GM19324 (cell line): ENCODE data around the gene RXFP1.
"Not testable (repeated sequence)": the region's sequence is repeated elsewhere in the genome, so short reads cannot be mapped to it uniquely, and the experiment has no call there.

Experiments
- ATAC-seq: cut with Tn5 transposase; IDR thresholded peaks from one replicate; pipeline ENCODE4 v1.9.1; 2021; ENCODE audit warnings: mild to moderate bottlenecking, moderate library complexity; ENCODE audit not compliant: unreplicated experiment, low FRiP score

The RXFP1 gene

DNA sequence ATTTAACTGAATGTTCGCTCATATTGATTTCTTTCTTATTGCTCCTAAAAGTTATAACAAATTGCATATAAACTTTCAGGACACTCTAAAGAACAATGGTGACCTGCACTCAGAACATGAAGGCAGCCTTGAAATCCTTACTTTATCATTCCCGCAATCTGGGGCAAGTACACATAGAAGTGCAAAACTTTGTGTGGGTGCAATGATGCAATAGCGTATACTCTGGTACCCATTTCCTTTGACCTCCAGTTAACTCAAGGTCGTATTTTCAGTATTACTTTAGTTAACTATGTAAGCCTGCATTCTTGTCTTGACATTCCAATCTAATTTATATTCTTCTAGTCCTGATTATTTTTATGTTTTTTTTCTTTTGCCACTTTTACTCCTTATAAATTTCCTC is 85.3 kb downstream of the RXFP1 start:
- ATAC-seq, result no peak

DNA sequence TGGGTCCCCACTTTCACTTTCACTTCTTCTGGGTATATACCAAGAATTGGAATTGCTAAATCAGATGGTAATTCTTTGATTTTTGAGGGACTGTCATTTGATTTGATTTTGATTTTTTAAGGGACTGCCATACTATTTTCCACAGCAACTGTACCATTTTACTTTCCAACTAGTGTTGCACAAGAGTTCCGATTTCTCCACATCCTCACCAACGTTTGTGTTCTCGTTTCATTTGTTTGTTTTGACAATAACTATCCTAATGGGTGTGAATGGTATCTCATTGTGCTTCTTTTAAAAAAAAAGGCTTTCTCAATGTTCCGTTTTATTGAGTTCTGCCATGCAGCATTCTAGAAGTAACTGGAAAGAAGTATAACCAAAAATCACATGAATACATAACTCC is 87.4 kb downstream of the RXFP1 start:
- ATAC-seq, result no peak

DNA sequence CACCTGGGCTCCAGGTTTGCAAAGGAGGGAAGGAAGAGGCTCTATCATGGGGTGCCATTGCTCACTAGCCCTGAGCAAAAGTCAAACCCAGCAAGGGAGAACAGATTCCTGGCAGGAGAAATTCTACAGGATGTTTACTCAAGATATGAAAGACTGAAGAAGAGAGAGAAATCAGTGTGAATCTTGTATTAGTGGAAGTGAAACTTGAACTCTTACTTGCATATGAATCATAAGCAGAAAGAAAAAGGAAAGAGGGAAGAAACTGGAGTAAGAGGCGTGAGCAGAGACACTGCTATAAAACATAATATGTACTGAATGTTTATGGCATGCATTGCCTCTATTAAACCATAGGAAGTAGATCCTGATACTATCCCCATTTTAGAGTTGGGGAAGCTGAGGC is 89.1 kb downstream of the RXFP1 start:
- peak; percentile 77 for ATAC-seq

DNA sequence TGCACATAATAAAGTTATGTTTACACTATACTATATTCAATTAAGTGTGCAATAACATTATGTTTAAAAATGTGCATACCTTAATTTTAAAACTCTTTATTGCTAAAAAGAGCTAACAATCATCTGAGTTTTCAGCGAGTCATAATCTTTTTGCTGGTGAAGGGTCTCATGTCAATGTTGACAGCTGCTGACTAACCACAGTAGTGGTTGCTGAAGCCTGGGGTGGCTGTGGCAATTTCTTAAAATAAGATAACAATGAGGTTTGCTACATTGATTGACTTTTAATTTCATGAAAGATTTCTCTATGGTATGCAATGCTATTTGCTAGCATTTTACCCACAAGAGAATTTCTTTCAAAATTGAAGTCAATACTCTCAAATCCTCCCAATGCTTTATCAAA is 91.4 kb downstream of the RXFP1 start:
- no peak for ATAC-seq

DNA sequence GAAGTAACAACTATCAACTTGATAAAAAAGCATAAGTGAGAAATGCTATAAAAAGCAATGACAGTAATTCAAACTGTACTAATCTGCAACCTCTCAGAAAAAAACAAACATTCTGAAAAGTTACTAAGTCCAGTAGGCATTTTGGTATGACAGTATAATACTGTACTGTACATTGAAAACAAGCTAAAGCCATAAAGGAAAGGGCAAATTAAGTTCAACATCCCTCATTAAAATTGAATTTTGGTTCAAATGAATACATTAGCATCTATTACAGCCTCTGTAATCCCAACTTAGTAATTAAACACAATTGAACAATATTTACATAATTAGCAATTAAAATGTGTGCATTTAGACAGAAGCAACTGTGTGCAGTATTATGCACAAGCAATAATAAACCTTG is 96.3 kb downstream of the RXFP1 start:
- no peak for ATAC-seq

DNA sequence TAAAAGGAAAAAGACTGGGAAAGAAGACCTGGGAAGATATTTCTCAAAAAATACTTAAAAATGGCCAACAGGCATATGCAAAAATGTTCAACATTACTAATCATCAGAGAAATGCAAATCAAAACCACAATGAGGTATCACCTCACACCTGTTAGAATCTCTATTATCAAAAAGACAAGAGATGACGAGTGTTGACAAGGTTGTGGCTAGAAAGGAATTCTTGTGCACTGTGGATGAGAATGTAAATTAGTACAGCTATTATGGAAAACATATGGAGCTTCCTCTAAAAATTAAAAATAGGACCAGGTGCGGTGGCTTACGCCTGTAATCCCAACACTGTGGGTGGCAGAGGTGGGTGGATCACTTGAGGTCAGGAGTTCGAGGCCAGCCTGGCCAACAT is 100.0 kb downstream of the RXFP1 start:
- ATAC-seq, result no peak

DNA sequence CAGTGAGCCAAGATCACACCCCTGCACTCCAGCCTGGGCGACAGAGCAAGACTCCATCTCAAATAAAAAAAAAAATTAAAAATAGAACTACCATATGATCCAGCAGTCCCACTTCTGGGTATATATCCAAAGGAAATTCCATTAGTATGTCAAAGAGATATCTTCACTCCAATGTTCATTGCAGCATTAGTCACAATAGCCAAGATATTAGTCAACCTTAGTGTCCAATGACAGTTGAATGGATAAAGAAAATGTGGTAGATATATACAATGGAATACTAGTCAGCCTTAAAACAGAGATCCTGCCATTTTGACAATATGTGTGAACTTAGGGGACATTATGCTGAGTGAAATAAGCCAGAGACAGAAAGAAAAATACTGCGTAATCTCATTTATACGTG is 100.6 kb downstream of the RXFP1 start:
- no peak for ATAC-seq

DNA sequence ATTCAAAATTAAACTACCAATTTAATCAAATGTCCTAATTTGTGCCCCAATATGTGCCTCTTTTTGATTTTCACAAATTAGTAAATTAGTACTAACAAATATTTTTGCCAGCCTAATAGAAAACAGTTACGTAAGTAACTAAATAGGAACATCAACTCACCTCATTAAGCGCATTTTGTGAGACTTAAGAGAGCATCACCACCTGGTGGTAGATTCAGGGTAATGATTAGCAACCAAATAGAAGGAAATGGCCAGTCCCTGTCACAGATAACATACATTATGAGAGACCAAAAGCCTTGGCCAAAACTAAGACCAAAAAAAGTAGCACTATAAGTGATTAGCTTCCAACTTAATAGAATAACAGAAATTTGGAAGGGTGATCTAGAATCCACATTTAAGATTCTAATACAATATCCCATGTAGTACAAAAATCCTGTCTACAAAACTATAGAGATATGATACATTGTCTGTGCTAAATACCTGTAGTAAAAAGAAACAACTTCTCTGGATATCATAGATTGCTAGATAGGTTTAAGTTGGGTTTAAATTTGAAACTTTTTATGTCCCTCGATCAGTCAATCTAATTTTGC is 103.3 kb downstream of the RXFP1 start:
- peak; percentile 78 for ATAC-seq

DNA sequence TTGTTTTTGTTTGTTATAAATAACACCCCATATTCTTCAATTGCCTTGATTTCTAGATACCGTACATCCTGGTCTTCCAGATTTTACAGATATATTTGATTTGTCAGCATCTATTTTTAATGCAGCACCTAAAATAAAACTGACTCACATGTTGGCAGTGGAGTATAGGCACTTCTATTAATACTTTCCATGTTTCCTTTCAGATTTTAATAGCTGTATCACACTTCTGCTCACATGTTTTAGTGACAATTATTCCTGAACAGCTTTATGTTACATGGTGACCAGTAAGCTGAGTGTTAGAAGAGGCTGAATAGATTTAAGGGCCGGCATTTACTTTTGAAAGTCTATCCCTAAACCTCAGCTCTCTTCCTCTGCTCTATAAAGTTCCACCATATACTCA is 103.9 kb downstream of the RXFP1 start:
- no peak for ATAC-seq

DNA sequence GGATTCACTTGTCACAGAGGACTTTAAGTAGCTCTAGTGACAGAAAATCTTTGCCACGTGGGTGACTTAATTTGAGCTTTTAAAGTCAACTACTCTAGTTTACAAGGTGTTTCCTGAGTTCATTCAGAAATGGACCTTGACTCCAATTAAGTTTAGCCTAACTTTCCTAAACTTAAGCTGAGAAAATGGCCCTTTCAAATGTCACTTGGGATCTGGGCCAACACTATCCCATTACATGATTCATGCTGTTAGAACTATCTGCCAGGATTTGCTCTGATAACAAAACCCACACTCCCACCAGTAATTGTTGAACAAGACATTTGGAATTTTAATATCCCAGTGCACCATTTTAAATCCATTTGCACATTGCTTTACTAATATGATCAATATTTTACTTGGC is 109.2 kb downstream of the RXFP1 start:
- no peak for ATAC-seq

DNA sequence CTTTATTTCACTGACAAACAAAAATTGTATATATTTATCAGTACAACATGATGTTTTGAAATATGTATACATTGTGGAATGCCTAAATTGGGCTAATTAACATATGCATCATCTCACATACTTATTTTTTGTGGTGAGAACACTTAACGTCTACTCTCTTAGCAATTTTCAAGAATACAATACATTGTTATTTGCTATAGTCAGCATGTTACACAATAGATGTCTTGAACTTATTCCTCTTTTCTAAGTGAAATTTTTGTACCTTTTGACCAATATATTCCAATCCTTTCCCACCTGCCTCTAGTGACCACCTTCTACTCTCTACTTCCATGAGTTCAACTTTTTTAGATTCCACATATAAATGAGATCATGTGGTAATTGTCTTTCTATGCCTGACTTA is 114.9 kb downstream of the RXFP1 start:
- no peak for ATAC-seq

DNA sequence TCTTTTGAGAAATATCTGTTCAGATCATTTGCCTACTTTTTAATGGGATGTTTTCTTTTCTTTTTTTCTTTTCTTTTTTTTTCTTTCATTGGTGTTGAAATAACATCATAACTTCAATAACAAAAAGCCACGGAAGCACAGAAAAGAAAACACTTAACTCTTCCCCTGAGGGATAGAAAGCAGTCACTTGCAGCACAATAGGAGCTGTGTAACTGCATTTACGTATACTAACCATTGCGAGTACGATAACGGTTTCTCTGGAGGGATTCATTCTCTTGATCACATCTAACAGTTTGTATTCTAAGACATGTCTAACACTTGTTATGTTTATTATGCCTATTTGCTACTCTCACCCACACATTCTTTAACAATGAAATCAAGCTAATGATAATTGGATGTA is 122.7 kb downstream of the RXFP1 start:
- ATAC-seq, result no peak

DNA sequence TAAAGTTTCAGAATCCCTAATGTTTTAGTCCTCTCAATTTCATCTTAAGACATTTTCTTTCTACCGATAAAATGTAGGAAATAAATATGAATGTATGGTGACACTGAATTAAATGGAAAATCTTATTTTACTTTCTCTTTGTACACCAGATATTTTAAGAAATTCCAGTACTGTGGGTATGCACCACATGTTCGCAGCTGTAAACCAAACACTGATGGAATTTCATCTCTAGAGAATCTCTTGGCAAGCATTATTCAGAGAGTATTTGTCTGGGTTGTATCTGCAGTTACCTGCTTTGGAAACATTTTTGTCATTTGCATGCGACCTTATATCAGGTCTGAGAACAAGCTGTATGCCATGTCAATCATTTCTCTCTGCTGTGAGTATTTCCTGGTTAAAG is 123.1 kb downstream of the RXFP1 start:
- ATAC-seq, result no peak

DNA sequence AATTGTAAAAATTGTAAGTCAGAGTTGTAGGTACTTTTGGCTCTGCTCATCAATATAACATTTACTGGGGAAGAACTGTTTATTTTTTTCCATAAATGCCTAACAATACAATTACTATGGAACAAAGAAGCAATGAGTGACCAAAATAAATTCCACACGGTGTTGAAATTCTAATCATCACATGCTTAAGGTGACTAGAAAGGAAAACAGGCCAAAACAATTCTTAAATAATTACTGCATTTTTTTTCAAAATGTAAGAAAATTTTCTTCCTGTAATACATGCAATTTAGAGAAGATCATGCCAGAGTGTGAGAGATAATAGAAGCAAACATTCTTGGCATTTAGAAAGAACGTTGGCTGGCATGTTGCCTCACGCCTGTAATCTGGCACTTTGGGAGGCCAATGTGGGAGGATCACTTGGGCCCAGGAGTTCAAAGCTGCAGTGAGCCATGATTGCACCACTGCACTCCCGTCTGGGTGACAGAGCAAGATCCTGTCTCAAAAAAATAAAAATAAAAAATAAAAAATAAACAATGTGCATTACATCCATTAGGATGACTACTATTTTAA is 127.5 kb downstream of the RXFP1 start:
- ATAC-seq, result no peak

DNA sequence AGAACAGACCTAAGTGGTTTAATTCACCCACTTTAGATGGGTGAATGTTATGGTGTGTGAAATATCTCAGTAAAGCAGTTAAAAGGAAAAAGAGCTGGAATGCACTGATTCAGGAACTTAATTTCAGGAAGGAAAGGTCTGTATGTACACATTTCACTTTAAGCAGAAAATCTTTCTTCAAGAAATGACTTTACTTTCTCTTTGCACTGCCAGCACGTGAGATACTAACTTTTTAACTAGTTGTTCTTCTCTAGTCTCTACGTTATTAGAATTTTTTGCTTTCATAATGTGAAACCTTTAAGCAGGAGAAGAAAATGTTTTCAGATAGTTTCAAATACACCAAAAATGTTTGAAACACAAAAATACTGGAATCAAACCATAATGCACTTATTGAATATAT is 131.2 kb downstream of the RXFP1 start:
- no peak for ATAC-seq

DNA sequence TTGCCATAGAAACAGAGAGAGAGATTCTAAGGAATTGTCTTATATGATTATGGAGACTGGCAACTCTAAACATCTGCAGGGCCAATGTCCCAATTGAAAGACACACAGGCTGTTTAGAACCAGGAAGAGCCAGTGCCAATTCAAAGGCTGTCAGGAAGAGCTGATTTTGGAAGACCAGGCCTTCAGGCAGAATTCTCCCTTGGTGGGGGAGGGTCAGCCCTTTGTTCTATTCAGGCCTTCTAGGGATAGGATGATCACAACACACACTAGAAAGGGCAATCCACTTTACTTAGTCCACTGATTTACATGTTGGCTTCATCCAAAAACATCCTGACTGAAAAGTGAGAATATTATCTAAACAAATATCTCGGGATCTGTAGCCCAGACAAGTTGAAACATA is 134.8 kb downstream of the RXFP1 start:
- ATAC-seq, result no peak

DNA sequence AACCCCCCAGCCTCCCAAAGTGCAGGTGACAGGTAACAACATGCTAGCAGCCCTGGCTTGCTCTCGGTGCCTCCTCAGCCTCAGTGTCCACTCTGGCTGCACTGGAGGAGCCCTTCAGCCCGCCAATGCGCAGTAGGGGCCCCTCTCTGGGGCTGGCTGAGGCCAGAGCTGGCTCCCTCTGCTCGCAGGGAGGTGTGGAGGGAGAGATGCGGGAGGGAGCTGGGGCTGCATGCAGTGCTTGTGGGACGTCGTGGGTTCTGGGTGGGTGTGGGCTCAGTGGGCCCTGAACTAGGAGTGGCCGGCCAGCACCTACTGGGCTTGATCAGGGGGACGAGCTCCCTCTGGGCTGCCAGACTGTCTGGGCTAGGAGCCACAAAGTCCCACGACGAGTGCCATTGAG is 135.6 kb downstream of the RXFP1 start:
- no peak for ATAC-seq

DNA sequence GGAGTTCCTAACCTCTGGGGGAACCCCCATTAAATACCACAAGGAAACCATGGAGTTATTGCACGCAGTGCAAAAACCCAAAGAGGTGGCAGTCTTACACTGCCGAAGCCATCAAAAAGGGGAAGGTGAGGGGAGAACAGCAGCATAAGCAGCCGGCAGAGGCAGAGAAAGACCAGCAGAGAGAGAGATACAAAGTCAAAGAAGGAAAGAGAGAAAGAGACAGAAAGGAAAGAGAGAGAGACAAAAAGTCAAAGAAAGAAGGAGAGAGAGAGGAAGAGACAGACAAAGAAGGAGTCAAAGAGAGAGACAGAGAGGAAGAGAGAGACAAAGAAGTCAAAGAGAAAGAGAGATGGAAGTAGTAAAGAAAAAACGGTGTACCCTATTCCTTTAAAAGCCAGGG is 141.6 kb downstream of the RXFP1 start:
- ATAC-seq, result not testable (repeated sequence)

DNA sequence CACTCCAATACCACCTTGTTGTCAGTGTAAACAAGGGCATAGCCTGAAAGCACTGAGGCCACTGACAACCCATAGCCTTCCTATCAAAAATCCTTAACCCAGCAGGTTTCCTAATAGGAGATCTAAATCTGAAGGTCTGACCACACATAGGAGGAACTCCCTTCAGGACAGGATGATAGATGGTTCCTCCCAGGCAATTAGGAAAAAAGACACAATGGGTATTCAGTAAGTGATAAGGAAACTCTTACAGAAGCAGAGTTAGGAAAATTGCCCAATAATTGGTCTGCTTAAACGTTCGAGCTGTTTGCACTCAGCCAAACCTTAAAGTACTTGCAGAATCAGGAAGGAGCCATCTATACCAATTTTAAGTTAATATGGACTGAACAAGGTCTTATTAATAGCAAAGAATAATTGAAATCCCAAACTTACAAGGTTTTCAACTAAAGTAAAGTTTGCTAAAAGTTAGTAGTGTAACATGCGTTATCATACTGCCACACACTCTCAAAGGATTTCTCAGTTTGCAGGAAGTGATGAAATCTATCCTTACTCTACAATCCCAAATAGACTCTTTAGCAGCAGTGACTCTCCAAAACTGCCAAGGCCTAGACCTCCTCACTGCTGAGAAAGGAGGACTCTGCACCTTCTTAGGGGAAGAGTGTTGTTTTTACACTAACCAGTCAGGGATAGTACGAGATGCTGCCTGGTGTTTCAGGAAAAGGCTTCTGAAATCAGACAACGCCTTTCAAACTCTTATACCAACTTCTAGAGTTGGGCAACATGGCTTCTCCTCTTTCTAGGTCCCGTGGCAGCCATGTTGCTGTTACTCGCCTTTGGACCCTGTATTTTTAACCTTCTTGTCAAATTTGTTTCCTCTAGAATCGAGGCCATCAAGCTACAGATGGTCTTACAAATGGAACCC is 142.3 kb downstream of the RXFP1 start:
- not testable (repeated sequence) for ATAC-seq

DNA sequence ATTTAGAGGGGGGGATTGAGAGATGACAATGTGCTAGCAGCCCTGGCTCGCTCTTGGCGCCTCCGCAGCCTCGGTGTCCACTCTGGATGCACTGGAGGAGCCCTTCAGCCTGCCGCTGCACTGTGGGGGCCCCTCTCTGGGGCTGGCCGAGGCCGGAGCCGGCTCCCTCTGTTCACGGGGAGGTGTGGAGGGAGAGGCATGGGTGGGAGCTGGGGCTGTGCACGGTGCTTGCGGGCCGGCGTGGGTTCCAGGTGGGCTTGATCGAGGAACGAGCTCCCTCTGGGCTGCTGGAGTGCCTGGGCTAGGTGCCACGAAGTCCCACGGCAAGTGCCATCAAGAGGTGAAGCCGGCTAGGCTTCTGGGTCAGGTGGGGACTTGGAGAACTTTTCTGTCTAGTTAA is 143.1 kb downstream of the RXFP1 start:
- no peak for ATAC-seq

DNA sequence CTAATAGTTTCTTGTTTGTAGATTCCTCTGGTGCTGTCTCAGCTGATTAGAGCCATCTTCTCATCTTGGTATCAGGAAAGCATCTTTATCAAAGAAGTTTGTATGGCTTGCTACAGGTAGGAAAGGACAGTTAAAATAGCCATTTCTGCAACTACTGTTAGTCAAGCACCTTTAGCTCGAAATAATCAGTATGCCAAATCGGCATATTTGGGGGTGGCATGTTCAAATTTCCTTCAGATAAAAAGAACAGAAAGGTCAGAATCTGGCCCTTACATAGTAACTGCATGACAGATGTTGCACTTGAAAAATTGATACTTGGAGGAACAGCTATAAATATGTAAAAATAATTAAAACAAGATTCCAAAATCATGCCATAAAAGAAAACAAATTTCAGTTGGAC is 145.2 kb downstream of the RXFP1 start:
- ATAC-seq, result no peak

DNA sequence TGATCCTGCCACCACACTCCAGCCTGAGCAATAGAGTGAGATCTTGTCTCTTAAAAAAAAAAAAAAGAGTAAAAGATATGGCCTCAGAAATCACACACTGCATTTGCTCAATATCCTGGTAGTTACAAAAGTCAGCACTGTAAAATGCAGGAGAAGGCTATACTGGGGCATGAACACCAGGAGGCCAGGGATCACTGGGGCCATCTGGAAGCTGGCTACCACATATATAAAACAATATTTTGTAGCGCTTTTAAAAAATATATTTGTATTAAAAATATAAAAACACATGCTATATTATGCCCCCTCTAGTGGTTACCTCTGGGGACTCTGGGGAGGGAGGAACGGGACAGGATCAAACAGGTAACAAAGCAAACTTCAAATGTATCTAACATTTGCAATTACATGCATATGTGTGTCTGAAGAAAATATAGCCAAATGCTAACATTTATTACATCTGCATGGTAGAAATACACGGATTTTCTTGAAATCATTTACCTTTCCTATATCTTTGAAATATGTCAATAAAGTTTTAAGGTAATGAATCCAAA is 146.0 kb downstream of the RXFP1 start:
- no peak for ATAC-seq
